ENCODE measurements around the gene PARP4. TPM values are rescaled to one million over a fixed set of nuclear protein-coding genes. Genes with fewer than 3 reads are reported as not detected.

The PARP4 gene
- polyA plus RNA-seq, 1 donor from 2014 or later = 0.76 TPM

- H3K9me3 ChIP-seq (ENCODE audit: low read length) = no peaks in the 10 kb centered on the region
- no peaks in the 10 kb centered on the region for H3K79me2 ChIP-seq (replicated peaks; ENCODE audit: insufficient read depth, low read length)
- H3K4me3 ChIP-seq (ENCODE audit: low read length) = no peak overlapping the region
- no peaks in the 10 kb centered on the region for H3F3A ChIP-seq (ENCODE audit: insufficient read depth, low read length, poor library complexity, severe bottlenecking)
- H3K36me3 ChIP-seq (ENCODE audit: insufficient read depth, low read length) = no peaks in the 10 kb centered on the region
- TF ChIP-seq MXI1 (conservative IDR thresholded peaks at IDR 0.05; ENCODE audit: poor library complexity, severe bottlenecking) (no peak), POLR2AphosphoS5 (IDR thresholded peaks at IDR 0.05) (no peak), TAF1 (IDR thresholded peaks at IDR 0.05; ENCODE audit: low read depth) (no peak), EZH2 (IDR thresholded peaks at IDR 0.05; ENCODE audit: borderline replicate concordance, insufficient read depth, low read length, poor library complexity, severe bottlenecking) (no peak)
- TF ChIP-seq, protein P1, sequence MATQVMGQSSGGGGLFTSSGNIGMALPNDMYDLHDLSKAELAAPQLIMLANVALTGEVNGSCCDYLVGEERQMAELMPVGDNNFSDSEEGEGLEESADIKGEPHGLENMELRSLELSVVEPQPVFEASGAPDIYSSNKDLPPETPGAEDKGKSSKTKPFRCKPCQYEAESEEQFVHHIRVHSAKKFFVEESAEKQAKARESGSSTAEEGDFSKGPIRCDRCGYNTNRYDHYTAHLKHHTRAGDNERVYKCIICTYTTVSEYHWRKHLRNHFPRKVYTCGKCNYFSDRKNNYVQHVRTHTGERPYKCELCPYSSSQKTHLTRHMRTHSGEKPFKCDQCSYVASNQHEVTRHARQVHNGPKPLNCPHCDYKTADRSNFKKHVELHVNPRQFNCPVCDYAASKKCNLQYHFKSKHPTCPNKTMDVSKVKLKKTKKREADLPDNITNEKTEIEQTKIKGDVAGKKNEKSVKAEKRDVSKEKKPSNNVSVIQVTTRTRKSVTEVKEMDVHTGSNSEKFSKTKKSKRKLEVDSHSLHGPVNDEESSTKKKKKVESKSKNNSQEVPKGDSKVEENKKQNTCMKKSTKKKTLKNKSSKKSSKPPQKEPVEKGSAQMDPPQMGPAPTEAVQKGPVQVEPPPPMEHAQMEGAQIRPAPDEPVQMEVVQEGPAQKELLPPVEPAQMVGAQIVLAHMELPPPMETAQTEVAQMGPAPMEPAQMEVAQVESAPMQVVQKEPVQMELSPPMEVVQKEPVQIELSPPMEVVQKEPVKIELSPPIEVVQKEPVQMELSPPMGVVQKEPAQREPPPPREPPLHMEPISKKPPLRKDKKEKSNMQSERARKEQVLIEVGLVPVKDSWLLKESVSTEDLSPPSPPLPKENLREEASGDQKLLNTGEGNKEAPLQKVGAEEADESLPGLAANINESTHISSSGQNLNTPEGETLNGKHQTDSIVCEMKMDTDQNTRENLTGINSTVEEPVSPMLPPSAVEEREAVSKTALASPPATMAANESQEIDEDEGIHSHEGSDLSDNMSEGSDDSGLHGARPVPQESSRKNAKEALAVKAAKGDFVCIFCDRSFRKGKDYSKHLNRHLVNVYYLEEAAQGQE (IDR thresholded peaks at IDR 0.05; ENCODE audit: borderline replicate concordance) = no peak
- H3K4me2 ChIP-seq (ENCODE audit: low read length) = no peak overlapping the region
- H2AFZ ChIP-seq (ENCODE audit: low read depth, low read length) = no peak overlapping the region
- H3K9ac ChIP-seq (ENCODE audit: low read length) = no peak overlapping the region
- no peak overlapping the region for H3K27ac ChIP-seq (ENCODE audit: low read length)
- no peaks in the 10 kb centered on the region for H4K20me1 ChIP-seq (ENCODE audit: insufficient read depth)
- H3K9me2 ChIP-seq (ENCODE audit: insufficient read depth, low read length) = no peaks in the 10 kb centered on the region
- H3K27me3 ChIP-seq (ENCODE audit: insufficient read depth, low read depth, low read length) = no peaks in the 10 kb centered on the region
Measured at GRCh38 chr13:24459234-24459633, 53.3 kb downstream of the PARP4 start.

- H3K9ac ChIP-seq (ENCODE audit: low read length) = no peak overlapping the region
- H2AFZ ChIP-seq (ENCODE audit: low read depth, low read length) = no peak overlapping the region
- no peaks in the 10 kb centered on the region for H3F3A ChIP-seq (ENCODE audit: insufficient read depth, low read length, poor library complexity, severe bottlenecking)
- H3K4me2 ChIP-seq (ENCODE audit: low read length) = no peak overlapping the region
- no peak overlapping the region for H3K4me3 ChIP-seq (ENCODE audit: low read length)
- no peaks in the 10 kb centered on the region for H3K27me3 ChIP-seq (ENCODE audit: insufficient read depth, low read depth, low read length)
- no peaks in the 10 kb centered on the region for H3K9me2 ChIP-seq (ENCODE audit: insufficient read depth, low read length)
- no peaks in the 10 kb centered on the region for H3K36me3 ChIP-seq (ENCODE audit: insufficient read depth, low read length)
- H3K27ac ChIP-seq (ENCODE audit: low read length) = no peak overlapping the region
- H3K9me3 ChIP-seq (ENCODE audit: low read length) = no peaks in the 10 kb centered on the region
- H3K79me2 ChIP-seq (replicated peaks; ENCODE audit: insufficient read depth, low read length) = no peaks in the 10 kb centered on the region
- H4K20me1 ChIP-seq (ENCODE audit: insufficient read depth) = no peaks in the 10 kb centered on the region
- TF ChIP-seq EZH2 (IDR thresholded peaks at IDR 0.05; ENCODE audit: borderline replicate concordance, insufficient read depth, low read length, poor library complexity, severe bottlenecking) = no peak
- TF ChIP-seq MXI1 (conservative IDR thresholded peaks at IDR 0.05; ENCODE audit: poor library complexity, severe bottlenecking) = no peak
- TF ChIP-seq, protein P1 (IDR thresholded peaks at IDR 0.05; ENCODE audit: borderline replicate concordance) = no peak
- no peak for TF ChIP-seq RAD21 (conservative IDR thresholded peaks at IDR 0.05)
- TF ChIP-seq POLR2AphosphoS5 (IDR thresholded peaks at IDR 0.05) = no peak
- no peak for TF ChIP-seq CTCF (IDR thresholded peaks at IDR 0.05; ENCODE audit: poor library complexity, severe bottlenecking)
- no peak for TF ChIP-seq TAF1 (IDR thresholded peaks at IDR 0.05; ENCODE audit: low read depth)
- TF ChIP-seq SMC3 (conservative IDR thresholded peaks at IDR 0.05; ENCODE audit: poor library complexity) = no peak
- TF ChIP-seq EP300 (conservative IDR thresholded peaks at IDR 0.05; ENCODE audit: poor library complexity, severe bottlenecking) = no peak
Measured at GRCh38 chr13:24458736-24459135, 53.8 kb downstream of the PARP4 start.

Data from neural cell (in vitro differentiated cells).